Endothelial cell of umbilical vein (primary cell): ENCODE data around the gene SPPL3. TPM values are rescaled to one million over a fixed set of nuclear protein-coding genes. Genes with fewer than 3 reads are reported as not detected.

ENCODE experiments used
- BruUV-seq: library from RNA; stranded (reverse); fragments of 400-500 nt; replicated peaks from 2 replicates; lab custom pipeline; 2021; lab: Mats Ljungman, UMichigan
- CTCF ChIA-PET: fragments of 300-600, 350-600 bp; sonication (Branson Sonifier 250); formaldehyde crosslinking; loops from one replicate; lab custom pipeline; 2021; ENCODE audit warnings: antibody characterized with exemption, inconsistent platforms; lab: Charles Lee
- POLR2A ChIA-PET: fragments of 300-600, 350-600 bp; sonication (Branson Sonifier 250); formaldehyde crosslinking; loops from one replicate; lab custom pipeline; 2021; ENCODE audit warnings: antibody characterized with exemption, inconsistent platforms; lab: Charles Lee
- DNase-seq: peaks from one replicate; pipeline ENCODE4 v3.0.0-alpha.2; 2011; ENCODE audit warnings: low read depth, low spot score
- FAIRE-seq: peaks from 2 replicates; lab custom pipeline; 2011; peaks lifted over from hg19 to GRCh38; lab: Jason Lieb, UNC
- H2AFZ ChIP-seq: 2 replicates; pipeline ENCODE4 v1.6.0; 2012; ENCODE audit warnings: low read depth, low read length, control low read depth, inconsistent platforms
- H3K27ac ChIP-seq: 2 replicates; pipeline ENCODE4 v1.5.1; 2011; ENCODE audit warnings: low read depth, mild to moderate bottlenecking, control low read depth, low read length, moderate library complexity; ENCODE audit not compliant: insufficient read depth
- H3K27me3 ChIP-seq, 2 experiments: 2 replicates each; pipeline versions ENCODE4 v1.6.0 to v1.6.1; 2011; ENCODE audit warnings: low read length in 2 of 2, mixed read lengths in 1 of 2; ENCODE audit not compliant: control insufficient read depth in 2 of 2, insufficient read depth in 2 of 2
- H3K36me3 ChIP-seq, 2 experiments: 2 replicates in 1 of 2; 3 replicates in 1 of 2; pipeline ENCODE4 v1.5.1; 2011; ENCODE audit warnings: low read length in 2 of 2, mild to moderate bottlenecking in 1 of 2, moderate library complexity in 1 of 2; ENCODE audit not compliant: control insufficient read depth in 2 of 2, insufficient read depth in 2 of 2; ENCODE audit errors: extremely low read depth in 1 of 2
- H3K4me1 ChIP-seq: 3 replicates; pipeline ENCODE4 v1.5.1; 2011; ENCODE audit warnings: mild to moderate bottlenecking, low read length; ENCODE audit not compliant: control insufficient read depth, insufficient read depth; ENCODE audit errors: extremely low read depth
- H3K4me2 ChIP-seq: 2 replicates; pipeline ENCODE4 v1.6.1; 2011; ENCODE audit warnings: low read length, control low read depth, mixed read lengths; ENCODE audit not compliant: insufficient read depth
- H3K4me3 ChIP-seq, 3 experiments: fragments of 200-600 bp in 1 of 3; sonication (generic), shearing (Covaris generic) in 1 of 3; replicated peaks in 1 of 3; 2 replicates each; pipeline ENCODE4 v1.5.1; 2011 to 2016; ENCODE audit warnings: control low read depth in 3 of 3, low read length in 3 of 3, mild to moderate bottlenecking in 2 of 3, inconsistent platforms in 1 of 3, low read depth in 1 of 3, moderate library complexity in 1 of 3; ENCODE audit not compliant: insufficient read depth in 1 of 3
- H3K79me2 ChIP-seq: 2 replicates; pipeline ENCODE4 v1.6.0; 2012; ENCODE audit warnings: low read length, inconsistent platforms; ENCODE audit not compliant: control insufficient read depth, insufficient read depth
- H3K9ac ChIP-seq: replicated peaks from 2 replicates; pipeline ENCODE3; 2011; ENCODE audit warnings: low read length, control low read depth; ENCODE audit not compliant: insufficient read depth; ENCODE audit errors: extremely low read depth
- H3K9me1 ChIP-seq: replicated peaks from 3 replicates; pipeline ENCODE4 v1.6.0; 2011; ENCODE audit warnings: mild to moderate bottlenecking, low read length; ENCODE audit not compliant: control insufficient read depth, insufficient read depth; ENCODE audit errors: extremely low read depth
- H3K9me3 ChIP-seq: replicated peaks from 2 replicates; pipeline ENCODE4 v1.5.1; 2012; ENCODE audit warnings: low read length, inconsistent platforms; ENCODE audit not compliant: control insufficient read depth, insufficient read depth
- H4K20me1 ChIP-seq: replicated peaks from 2 replicates; pipeline ENCODE3; 2011; ENCODE audit warnings: mild to moderate bottlenecking, low read length; ENCODE audit not compliant: control insufficient read depth, insufficient read depth; ENCODE audit errors: extremely low read depth
- CTCF ChIP-seq, 2 donors: IDR thresholded peaks; 1 replicate in 1 of 2; 2 replicates in 1 of 2; pipeline ENCODE4 v1.5.1; 2011; ENCODE audit warnings: low read length in 2 of 2, mild to moderate bottlenecking in 2 of 2, moderate library complexity in 2 of 2, control low read depth in 1 of 2, inconsistent platforms in 1 of 2, low read depth in 1 of 2; ENCODE audit not compliant: insufficient read depth in 1 of 2; ENCODE audit errors: extremely low read depth in 1 of 2
- EZH2 ChIP-seq: IDR thresholded peaks from 2 replicates; pipeline ENCODE4 v1.6.1; 2012; ENCODE audit warnings: borderline replicate concordance, low read depth, mild to moderate bottlenecking, moderate library complexity, low read length, inconsistent platforms; ENCODE audit not compliant: severe bottlenecking
- FOS ChIP-seq: IDR thresholded peaks from 2 replicates; pipeline ENCODE4 v1.6.1; 2011; ENCODE audit warnings: mild to moderate bottlenecking, low read length, moderate library complexity, borderline replicate concordance; ENCODE audit not compliant: insufficient read depth
- GATA2 ChIP-seq: IDR thresholded peaks from 2 replicates; pipeline ENCODE4 v1.7.0; 2011; ENCODE audit warnings: low read depth, mild to moderate bottlenecking, moderate library complexity, mixed read lengths, low read length; ENCODE audit not compliant: insufficient read length, insufficient read depth
- JUN ChIP-seq: IDR thresholded peaks from 2 replicates; pipeline ENCODE4 v1.6.1; 2011; ENCODE audit warnings: borderline replicate concordance, low read depth; ENCODE audit not compliant: insufficient read length, insufficient read depth
- MYC ChIP-seq: IDR thresholded peaks from one replicate; pipeline ENCODE4 v1.6.1; 2011; ENCODE audit warnings: mild to moderate bottlenecking, low read depth, low read length
- POLR2A ChIP-seq: IDR thresholded peaks from 2 replicates; pipeline ENCODE4 v1.6.1; 2012; ENCODE audit warnings: low read depth, mild to moderate bottlenecking, control low read depth, low read length
- POLR2AphosphoS5 ChIP-seq: IDR thresholded peaks from 2 replicates; pipeline ENCODE4 v1.6.1; 2012; ENCODE audit warnings: low read depth, mild to moderate bottlenecking, control low read depth, low read length, moderate library complexity; ENCODE audit not compliant: insufficient read depth
- dilution Hi-C: fragments of 300-500 bp; cut with MboI; formaldehyde crosslinking; loops from one replicate; pipeline ENCODE4 v1.15.0; 2019; ENCODE audit warnings: low sequenced_read_pairs; ENCODE audit not compliant: extremely low pct_ligation_motif_present
- intact Hi-C: fragments of 100-400 bp; cut with micrococcal nuclease; formaldehyde crosslinking; loops from one replicate; pipeline ENCODE4 v1.10.0; 2022
- polyA plus RNA-seq, 4 experiments: library from polyadenylated mRNA; depleted of rRNA in 3 of 4; stranded (reverse) in 3 of 4; unstranded in 1 of 4; fragments of >200 nt; gene quantifications; 2 replicates each; pipeline versions ENCODE4 v1.2.1 to v1.2.3, GENCODE V29; 2011 to 2012; ENCODE audit warnings: missing spikeins in 1 of 4
- total RNA-seq: library from RNA; stranded (reverse); gene quantifications from 2 replicates; pipeline ENCODE4 v1.2.3, GENCODE V29; 2021
- TF ChIP-seq, protein P1 (sequence below): IDR thresholded peaks from 2 replicates; pipeline ENCODE4 v1.6.1; 2011; ENCODE audit not compliant: insufficient read depth, insufficient read length

Gene SPPL3
- total and polyA plus RNA-seq, 2 donors (not counting 3 experiments of a cell fraction or from before 2014, with no cell fraction given) = 30.6 to 53.0 TPM

- ChIA-PET CTCF (interaction anchor here (1.7 kb wide), 1 partner anchor 19 kb away, joined by 4 read pairs; no protein-coding TSS in a partner anchor), POLR2A (no interaction called here)
- H3K9ac ChIP-seq = no peak overlapping the region
- DNase-seq (no peak), FAIRE-seq (no peak)
- dilution Hi-C loops = no loop called here
- H3K9me1 ChIP-seq = no peaks in the 10 kb centered on the region
- peaks cover 3% of the 10 kb centered on the region for H4K20me1 ChIP-seq
- no peak overlapping the region for H3K4me2 ChIP-seq
- peaks cover 1% of the 10 kb centered on the region for H3K79me2 ChIP-seq
- no peaks in the 10 kb centered on the region for H3K36me3 ChIP-seq
- H3K27ac ChIP-seq = no peak overlapping the region
- H3K4me3 ChIP-seq = no peak overlapping the region
- intact Hi-C loops = no loop called here
- no TSS peak for BruUV-seq
- H3K9me3 ChIP-seq = no peaks in the 10 kb centered on the region
- TF ChIP-seq JUN (no peak), MYC (no peak), POLR2A (no peak), GATA2 (no peak), FOS (no peak), POLR2AphosphoS5 (no peak), CTCF (IDR thresholded peaks at IDR 0.05; ENCODE audit: extremely low read depth in 1 of 2, insufficient read depth in 1 of 2, low read depth in 1 of 2, low read length in 2 of 2) (no peak), EZH2 (no peak)
- TF ChIP-seq, protein P1, sequence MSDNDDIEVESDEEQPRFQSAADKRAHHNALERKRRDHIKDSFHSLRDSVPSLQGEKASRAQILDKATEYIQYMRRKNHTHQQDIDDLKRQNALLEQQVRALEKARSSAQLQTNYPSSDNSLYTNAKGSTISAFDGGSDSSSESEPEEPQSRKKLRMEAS = no peak
- no peaks in the 10 kb centered on the region for H3K27me3 ChIP-seq
- H2AFZ ChIP-seq = no peak overlapping the region
- peaks cover 8% of the 10 kb centered on the region for H3K4me1 ChIP-seq
Observed at GRCh38 chr12:120813588-120814153, 90.5 kb downstream of the SPPL3 start.
